Inflammatory macrophage treated with lipopolysaccharide for 1 hour (primary cell): ENCODE results near the gene RBMS1.
A peak's percentile ranks its signal among the peaks of the same experiment; 100 is the strongest.

Experiments used
- DNase-seq, 2 donors: peaks; one replicate each; pipeline ENCODE4 v3.0.0-alpha.2; 2020 to 2022

Gene RBMS1

GRCh38 chr2:160406591-160407392 is 86.8 kb downstream of the RBMS1 start:
- DNase-seq, result peak; percentile 85 to 94

DNA sequence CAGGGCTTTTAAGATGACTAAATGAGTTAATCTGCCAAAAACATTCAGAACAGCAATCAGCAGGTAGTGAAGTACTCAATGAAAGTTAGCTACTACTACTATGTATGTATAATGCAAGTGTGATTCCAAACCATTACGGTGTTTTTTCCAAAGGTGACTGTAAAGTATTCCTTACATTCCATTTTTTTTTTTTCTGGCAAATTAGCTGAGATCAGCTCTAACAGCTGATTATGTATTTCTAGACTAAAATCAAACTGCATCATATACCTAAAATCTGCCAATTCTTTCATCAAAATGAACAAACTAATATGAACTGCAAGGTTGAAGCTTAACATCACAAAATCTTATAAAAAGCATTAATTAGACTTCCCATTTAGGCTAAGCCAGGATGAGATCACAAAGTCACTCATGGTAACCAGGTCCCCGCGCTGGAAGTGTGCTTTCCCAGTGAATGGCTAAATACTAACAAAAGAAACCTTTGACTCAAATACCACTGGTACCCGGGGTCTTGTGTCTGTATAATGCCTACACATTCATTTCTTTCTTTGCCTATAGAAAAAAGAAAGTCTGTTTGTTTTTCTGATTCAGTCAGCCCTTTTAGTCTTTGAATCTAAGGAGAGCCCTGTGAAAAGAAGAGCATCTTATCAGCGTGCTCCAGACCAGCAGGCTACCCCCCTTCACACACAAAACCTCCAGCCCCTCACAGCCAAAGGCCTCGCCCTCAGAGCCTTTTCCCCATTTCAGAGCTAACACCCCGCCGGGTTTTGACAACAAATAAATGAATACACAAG is 88.3 kb downstream of the RBMS1 start:
- no peak for DNase-seq

DNA sequence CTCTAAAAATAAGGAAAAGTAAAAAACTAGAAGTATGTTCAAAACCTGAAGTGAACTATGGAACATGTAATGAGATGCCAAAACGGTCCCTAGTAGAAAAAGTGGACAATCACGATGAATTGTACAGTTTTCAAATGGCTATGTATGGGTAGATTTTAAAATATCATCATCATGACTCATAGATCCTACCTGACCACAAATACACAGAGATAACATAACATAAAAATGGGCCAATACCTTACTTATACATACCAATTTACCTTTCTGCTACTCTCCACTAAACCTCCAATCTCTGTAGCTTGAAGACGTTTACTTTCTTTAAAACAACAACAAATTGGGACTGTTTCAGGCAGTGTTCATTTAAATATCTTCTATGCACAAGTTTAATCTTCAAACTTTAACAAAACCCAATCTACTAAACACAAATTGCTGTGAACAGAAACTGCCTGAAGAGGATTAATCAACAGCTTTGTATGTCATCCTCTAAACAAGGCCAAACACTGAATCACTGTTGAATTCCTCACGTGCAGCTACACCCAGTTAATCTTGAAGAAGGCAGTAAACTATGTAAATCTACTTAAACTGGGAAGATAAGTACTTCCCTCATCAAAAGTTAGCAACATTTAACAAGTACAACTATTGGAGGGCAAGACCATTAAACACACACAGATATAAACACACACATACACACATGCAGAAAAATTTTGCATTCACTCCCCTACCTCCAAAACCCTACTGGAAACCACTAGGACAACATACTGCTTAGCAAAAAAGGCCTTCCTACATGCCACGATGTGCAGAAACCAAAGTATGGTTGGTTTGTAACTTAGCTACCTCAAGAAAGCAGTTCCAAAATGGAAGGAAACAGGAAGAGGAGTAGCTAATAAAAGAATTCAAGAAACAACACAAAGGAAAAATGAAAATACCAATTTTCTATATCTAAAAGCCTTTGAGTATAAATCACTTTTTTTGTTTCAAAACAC is 90.3 kb downstream of the RBMS1 start:
- DNase-seq, result peak in 1 of 2 donors; percentile 35

DNA sequence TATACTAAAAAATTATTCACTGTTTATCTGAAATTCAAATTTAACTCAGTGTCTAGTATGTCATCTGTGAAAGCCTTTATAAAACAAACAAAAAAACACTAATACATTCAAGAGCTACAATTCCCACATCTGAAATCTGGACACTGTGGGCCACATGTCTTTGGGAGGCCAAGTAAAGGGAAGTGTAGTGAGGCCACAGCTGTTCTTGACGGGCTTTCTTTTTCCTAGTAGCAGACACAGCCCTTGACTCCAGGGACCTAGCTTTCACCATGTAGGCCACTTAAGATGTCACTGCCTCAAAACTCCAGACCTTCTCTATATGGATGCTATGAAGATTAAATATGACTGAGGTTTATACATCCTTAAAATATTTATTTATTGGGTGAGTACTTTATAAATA is 91.1 kb downstream of the RBMS1 start:
- peak in 1 of 2 donors; percentile 20 for DNase-seq

GRCh38 chr2:160401895-160402294 is 91.7 kb downstream of the RBMS1 start:
- DNase-seq, result no peak

- DNase-seq, result no peak
Observed at GRCh38 chr2:160399880-160400279, 93.7 kb downstream of the RBMS1 start.

DNA sequence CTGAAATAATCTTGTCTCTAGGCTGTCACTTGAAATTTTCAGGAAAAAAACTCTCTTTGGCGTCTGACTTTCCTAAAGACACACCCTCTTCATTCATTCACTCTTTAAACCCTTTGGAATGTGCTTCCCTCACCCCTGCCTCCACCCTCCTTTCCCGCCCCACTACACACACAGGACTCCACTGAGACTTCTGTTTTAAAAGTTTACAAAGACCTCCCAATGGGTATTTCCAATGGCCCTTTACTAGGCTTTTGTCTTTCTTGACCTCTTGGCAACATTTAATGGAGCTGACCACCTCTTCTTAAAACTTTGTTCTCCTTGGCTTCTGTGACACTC is 96.1 kb downstream of the RBMS1 start:
- no peak for DNase-seq

- peak in 1 of 2 donors; percentile 37 for DNase-seq
Observed at GRCh38 chr2:160394153-160394552, 99.5 kb downstream of the RBMS1 start.

GRCh38 chr2:160392201-160392600 is 101.4 kb downstream of the RBMS1 start:
- DNase-seq, result no peak

DNA sequence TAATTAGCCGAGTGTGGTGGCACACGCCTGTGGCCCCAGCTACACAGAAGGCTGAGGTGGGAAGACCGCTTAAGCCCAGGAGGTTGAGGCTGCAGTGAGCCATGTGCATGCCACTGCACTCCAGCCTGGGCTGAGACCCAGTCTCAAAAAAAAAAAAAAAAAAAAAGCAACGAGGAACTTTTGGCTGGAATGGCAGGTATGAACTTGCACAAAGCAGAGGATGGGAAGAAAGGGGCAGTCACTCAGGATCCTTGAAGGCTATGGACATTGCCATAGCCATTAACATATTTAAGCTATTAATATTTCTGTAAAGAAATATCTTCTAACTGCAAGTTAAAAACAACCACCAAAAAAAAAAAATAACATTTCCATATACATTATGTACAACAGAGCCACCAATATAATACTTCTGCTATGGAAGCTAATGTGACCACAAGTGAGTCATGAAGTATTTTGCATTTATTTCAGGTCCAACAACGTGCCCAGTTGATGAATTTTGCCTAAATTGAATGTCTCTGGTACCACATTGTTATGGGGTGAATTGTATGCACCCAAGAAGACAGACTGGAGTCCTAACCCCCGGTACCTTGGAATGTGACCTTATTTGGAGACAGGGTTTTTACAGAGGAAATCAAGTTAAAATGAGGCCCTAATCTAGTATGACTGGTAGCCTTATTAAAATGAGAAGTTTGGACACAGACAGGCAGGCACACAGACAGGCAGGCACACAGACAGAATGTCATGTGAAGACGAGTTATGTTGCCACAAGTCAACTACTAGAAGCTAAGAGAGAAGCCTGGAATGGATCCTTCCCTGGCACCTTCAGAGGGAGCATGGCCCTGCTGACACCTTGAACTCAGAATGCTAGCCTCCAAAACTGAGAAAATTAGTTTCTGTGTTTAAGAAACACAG is 102.8 kb downstream of the RBMS1 start:
- peak in 1 of 2 donors; percentile 21 for DNase-seq

DNA sequence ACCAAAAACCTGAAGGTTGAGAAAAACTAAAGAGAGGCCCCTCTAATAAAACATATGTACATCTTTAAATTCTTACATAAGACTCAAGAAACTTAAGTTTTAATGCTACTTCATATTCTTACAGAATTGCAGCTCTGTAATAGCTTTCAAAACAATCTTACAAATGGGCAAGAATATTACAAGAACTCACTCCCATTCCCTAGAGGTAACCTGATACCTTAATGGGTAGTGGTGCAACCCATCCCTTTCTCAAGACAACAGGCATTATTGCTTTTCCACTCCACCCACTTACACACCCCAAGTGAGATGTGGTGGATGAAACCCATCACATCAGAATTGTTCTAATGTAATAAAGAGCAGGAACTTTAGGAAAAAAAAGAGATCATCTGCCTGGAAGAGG is 103.7 kb downstream of the RBMS1 start:
- no peak for DNase-seq

- peak; percentile 64 to 75 for DNase-seq
Observed at GRCh38 chr2:160388464-160389263, 104.9 kb downstream of the RBMS1 start.

GRCh38 chr2:160387558-160388262 is 105.9 kb downstream of the RBMS1 start:
- no peak for DNase-seq

DNA sequence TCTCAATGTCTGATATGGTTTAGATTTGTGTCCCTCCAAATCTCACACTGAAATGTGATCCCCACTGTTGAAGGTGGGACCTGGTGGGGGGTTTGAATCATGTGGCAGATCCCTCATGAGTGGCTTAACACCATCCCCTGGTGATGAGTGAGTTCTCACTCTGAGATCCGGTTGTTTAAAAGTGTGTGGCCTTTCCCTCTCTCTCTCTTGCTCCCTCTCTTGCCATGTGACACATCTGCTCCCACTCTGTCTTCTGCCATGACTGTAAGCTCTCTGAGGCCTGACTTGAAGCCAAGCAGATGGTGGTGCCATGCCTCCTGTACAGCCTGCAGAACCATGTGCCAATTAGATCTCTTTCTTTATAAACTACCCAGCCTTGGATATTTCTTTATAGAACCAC is 108.8 kb downstream of the RBMS1 start:
- DNase-seq, result no peak

DNA sequence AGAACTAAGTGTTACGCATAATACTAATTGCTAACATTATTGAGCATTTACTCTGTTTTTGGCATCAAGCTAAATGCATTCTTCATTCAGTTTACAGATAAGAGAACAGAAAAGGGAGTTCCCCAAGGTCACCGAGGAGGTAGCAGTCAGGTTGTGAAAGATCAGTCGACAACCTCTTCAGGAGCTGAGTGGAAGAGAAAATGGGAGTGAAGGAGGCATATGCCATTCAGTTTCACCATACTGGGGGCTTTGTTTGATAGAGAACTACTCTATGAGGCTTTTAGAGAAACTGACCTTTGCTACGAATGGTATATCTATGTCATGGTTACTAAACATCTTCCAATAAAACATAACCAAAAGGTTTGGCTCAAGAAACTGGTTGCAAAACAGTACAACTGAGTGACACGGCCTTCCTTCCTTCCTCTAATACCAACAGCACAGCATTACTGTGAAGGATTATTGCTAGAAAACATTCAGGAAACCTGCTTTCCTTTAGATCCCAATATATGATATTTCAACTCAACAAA is 112.1 kb downstream of the RBMS1 start:
- peak; percentile 56 to 60 for DNase-seq

DNA sequence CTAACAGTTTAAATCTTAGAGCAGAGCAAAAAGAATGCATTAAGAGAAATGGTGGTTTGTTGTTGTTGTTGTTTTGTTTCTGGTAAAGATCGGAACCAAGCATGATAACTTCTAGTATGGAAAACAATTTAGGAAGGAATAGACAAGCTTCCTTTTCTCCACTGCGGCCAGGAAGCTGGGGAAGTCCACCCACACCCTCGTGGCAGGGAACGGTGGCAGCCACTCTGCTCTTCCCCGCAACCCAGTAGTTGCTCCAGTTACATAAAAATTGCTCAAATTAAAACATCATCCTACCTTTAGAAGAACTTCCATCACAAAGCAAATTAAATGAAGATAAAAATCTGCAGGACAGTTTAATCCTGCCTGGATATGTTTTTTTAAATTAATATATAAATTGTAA is 113.0 kb downstream of the RBMS1 start:
- peak; percentile 55 to 65 for DNase-seq

DNA sequence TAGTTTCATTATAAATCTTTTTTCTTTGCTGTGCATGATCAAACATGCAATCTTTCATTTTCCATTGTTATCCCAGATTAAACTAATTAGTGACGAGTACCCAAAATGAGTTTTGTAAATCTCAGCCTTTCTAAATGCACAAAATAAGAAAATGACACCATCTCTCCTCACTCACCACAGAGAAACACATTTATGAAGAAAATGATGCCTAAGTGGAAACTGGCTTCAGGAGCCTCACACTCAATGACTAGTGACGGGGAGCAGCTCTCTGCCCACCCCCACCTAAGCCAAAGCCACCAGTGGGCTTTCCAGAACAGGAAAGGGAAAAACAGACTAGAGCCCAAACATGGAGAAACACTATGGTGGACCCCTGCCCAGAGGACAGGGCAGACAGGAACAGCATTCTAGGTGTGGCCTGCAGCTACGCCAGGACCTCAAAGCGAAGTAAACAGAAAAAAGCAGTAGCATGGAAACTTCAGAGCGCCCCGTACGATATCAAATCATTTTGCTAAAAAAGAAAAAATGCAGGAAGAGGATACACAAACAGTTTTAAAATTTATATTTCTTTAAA is 113.5 kb downstream of the RBMS1 start:
- no peak for DNase-seq

DNA sequence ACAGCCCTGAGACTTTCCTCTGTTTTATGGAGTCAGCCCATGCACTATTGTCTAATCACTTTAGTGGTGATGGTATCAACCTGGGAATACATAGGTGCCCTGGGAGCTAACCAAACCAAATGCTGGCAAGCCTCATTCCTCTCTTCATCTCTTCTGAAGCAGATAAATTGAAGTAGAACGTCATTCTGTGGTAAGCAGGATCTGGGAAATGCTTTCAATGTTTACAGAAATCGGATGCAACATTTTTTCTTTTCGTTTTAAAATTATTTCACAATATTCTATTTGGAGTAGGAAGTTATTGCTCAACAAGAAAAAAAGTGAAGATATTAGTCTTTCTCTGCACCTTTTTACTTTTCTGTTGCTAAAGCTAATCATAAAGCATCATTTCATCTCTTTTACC is 114.2 kb downstream of the RBMS1 start:
- DNase-seq, result peak; percentile 58 to 68

GRCh38 chr2:160377204-160377995 is 116.2 kb downstream of the RBMS1 start:
- no peak for DNase-seq
